K562 (cell line): ENCODE results near the gene CHMP4B.

Experiments used
- CBX2 ChIP-seq: fragments of 200-600 bp; sonication (generic); IDR thresholded peaks from one replicate; pipeline ENCODE4 v1.6.1; 2012; ENCODE audit warnings: mild to moderate bottlenecking, low read length, inconsistent platforms; ENCODE audit not compliant: insufficient read depth, poor library complexity, severe bottlenecking
- CTCF ChIP-seq, 3 experiments: IDR thresholded peaks in 2 of 3; conservative IDR thresholded peaks in 1 of 3; 2 replicates each; pipeline ENCODE4 v1.5.1; 2011 to 2012; ENCODE audit warnings: low read length in 3 of 3, mild to moderate bottlenecking in 3 of 3, control low read depth in 2 of 3, improper control_type of control experiment in 1 of 3, inconsistent platforms in 1 of 3, low read depth in 1 of 3, mixed read lengths in 1 of 3, moderate library complexity in 1 of 3; ENCODE audit not compliant: insufficient read depth in 2 of 3
- EP300 ChIP-seq: IDR thresholded peaks from 2 replicates; pipeline ENCODE4 v1.6.1; 2012; ENCODE audit warnings: low read length, improper control_type of control experiment
- MXD1 ChIP-seq: fragments of 250-450 bp; sonication (Bioruptor Pico); IDR thresholded peaks from 2 replicates; pipeline ENCODE4 v1.8.0; 2021; ENCODE audit warnings: borderline replicate concordance, mild to moderate bottlenecking, moderate library complexity; ENCODE audit not compliant: poor library complexity, severe bottlenecking
- NFYB ChIP-seq: IDR thresholded peaks from 2 replicates; pipeline ENCODE4 v1.6.1; 2011; ENCODE audit warnings: mild to moderate bottlenecking, moderate library complexity; ENCODE audit not compliant: insufficient read length; ENCODE audit errors: extremely low read depth
- RFX5 ChIP-seq: IDR thresholded peaks from 2 replicates; pipeline ENCODE4 v1.6.1; 2011; ENCODE audit warnings: low read depth, mild to moderate bottlenecking, improper control_type of control experiment, low read length
- SOX6 ChIP-seq: fragments of 450-650 bp; IDR thresholded peaks from 2 replicates; pipeline ENCODE4 v1.6.1; 2014; ENCODE audit warnings: mild to moderate bottlenecking
- TBP ChIP-seq: optimal IDR thresholded peaks from 2 replicates; pipeline ENCODE3; 2011; ENCODE audit warnings: low read depth, low read length, improper control_type of control experiment
- YY1 ChIP-seq, 3 experiments: IDR thresholded peaks; 2 replicates each; pipeline ENCODE4 v1.6.1; 2011; ENCODE audit warnings: low read length in 2 of 3, mild to moderate bottlenecking in 2 of 3, moderate library complexity in 2 of 3, borderline replicate concordance in 1 of 3, control low read depth in 1 of 3, low read depth in 1 of 3; ENCODE audit not compliant: insufficient read depth in 3 of 3, insufficient replicate concordance in 2 of 3, control insufficient read depth in 1 of 3, insufficient read length in 1 of 3; ENCODE audit errors: extremely low read depth in 1 of 3
- ZNF311 ChIP-seq: fragments of 250-450 bp; sonication (Bioruptor Pico); IDR thresholded peaks from 2 replicates; pipeline ENCODE4 v1.4.0; 2020; ENCODE audit warnings: mild to moderate bottlenecking, moderate library complexity
- ZNF592 ChIP-seq: fragments of 450-650 bp; IDR thresholded peaks from 2 replicates; pipeline ENCODE4 v1.6.1; 2017; ENCODE audit warnings: antibody characterized with exemption, mild to moderate bottlenecking
- ZNF639 ChIP-seq, 2 experiments: fragments of 200-800 bp in 1 of 2; sonication (Bioruptor generic) in 1 of 2; sonication (generic) in 1 of 2; formaldehyde crosslinking in 1 of 2; IDR thresholded peaks in 1 of 2; conservative IDR thresholded peaks in 1 of 2; 2 replicates each; pipeline versions ENCODE4 v1.5.0 to v1.6.1; 2016 to 2020; ENCODE audit warnings: missing compliant biosample characterization in 1 of 2, missing genetic modification characterization in 1 of 2, missing genetic modification reagents in 1 of 2

GRCh38 chr20:33863440-33864323 lies 52.5 kb downstream of the CHMP4B start:
- TF ChIP-seq ZNF639 (CRISPR knock-in tag; conservative IDR thresholded peaks at IDR 0.05 in 1 of 2, IDR thresholded peaks at IDR 0.05 in 1 of 2), result no peak
- TF ChIP-seq SOX6, result no peak
- no peak for TF ChIP-seq ZNF311 (CRISPR knock-in tag)
- no peak for TF ChIP-seq ZNF592
- TF ChIP-seq CBX2, result no peak
- TF ChIP-seq CTCF (IDR thresholded peaks at IDR 0.05 in 2 of 3, conservative IDR thresholded peaks at IDR 0.05 in 1 of 3; ENCODE audit: insufficient read depth in 2 of 3, low read depth in 1 of 3, low read length in 3 of 3), result no peak
- TF ChIP-seq EP300, result no peak
- no peak for TF ChIP-seq TBP
- no peak for TF ChIP-seq NFYB
- TF ChIP-seq RFX5, result no peak
- TF ChIP-seq MXD1, result no peak
- no peak for TF ChIP-seq YY1 (IDR thresholded peaks at IDR 0.05; ENCODE audit: borderline replicate concordance in 1 of 3, control insufficient read depth in 1 of 3, extremely low read depth in 1 of 3, insufficient read depth in 3 of 3, insufficient read length in 1 of 3, insufficient replicate concordance in 2 of 3, low read depth in 1 of 3, low read length in 2 of 3)
